HG02571 (cell line): ENCODE results near the gene SPAG6.

Experiments used
- ATAC-seq: cut with Tn5 transposase; IDR thresholded peaks from one replicate; pipeline ENCODE4 v1.9.1; 2021; ENCODE audit warnings: mild to moderate bottlenecking, moderate library complexity; ENCODE audit not compliant: unreplicated experiment

SPAG6 gene

DNA sequence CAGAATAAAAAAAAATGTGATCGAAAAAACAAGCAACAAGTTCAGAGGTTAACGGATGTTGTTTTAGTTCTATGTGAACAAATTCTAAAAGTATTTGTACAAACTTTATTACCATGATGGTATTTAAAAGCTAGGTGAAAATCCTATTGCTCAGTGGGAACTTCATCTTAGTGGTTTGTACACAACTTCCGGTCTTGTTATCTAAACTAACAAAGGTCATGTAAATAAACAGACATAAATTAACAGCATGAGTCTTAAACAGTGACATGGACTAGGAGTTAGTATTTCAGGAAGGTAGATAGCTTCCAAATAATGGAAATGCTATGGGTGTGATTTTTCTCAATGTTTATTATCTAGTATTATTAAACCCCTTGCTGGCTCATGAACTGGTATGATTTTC, 83.8 kb downstream of the SPAG6 start:
- no peak for ATAC-seq

DNA sequence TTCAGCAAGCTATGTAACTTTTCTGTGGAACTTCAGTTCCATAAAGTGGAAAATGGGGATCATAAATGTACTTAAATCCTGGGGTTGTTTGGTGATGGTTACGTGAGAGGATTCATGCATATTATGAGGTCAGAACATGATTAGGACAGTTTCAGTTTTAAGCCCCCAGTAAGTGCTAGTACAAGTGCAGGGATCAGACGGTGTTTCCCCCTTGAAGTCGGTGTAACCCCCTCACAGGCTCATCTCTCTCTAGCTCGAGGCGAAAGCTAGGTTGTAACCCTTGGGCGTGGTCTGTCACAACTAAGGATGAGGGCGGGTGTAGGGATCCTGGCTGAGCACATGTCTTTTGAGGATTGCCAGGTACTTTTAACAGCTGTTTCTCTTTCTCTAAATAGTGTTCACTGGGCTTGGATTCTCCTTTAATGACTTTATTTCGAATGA, 84.7 kb downstream of the SPAG6 start:
- ATAC-seq = no peak

DNA sequence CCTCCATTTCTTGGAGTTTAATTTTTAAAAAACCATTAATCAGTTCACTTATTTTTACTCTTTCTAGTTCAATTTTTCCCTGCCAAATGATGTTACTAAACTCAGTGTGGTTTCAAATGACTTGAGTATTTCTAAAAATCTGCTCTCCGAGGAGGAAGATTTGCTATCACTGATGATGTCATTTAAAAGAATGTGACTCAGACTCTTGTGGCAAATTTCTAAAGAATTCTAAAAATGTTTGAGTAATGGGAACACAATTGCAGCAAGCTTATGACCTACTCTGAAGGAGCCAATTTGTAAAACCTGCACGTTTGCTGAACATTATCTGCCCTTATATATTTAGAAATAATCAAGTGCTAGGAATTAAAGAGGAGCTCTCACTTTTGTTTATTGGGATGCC, 88.6 kb downstream of the SPAG6 start:
- ATAC-seq = no peak

DNA sequence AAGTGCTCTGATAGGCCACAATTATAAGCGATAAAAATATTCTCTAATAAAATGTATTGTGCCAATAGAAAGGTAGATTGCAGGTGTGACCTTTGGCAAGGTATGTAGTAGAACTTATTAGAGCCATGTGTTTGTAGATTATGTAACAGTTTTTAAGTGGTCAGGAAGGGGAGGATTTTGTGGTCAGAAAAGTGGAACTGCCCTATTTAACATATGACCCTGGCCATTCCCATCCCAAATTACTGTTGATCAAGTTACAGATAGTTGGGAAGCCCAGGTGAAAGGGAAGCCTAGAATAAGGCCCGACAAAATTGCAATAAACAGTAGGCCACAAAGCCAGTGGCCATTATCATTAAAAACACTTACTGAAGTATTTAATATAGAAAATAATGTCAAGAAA, 89.2 kb downstream of the SPAG6 start:
- no peak for ATAC-seq

DNA sequence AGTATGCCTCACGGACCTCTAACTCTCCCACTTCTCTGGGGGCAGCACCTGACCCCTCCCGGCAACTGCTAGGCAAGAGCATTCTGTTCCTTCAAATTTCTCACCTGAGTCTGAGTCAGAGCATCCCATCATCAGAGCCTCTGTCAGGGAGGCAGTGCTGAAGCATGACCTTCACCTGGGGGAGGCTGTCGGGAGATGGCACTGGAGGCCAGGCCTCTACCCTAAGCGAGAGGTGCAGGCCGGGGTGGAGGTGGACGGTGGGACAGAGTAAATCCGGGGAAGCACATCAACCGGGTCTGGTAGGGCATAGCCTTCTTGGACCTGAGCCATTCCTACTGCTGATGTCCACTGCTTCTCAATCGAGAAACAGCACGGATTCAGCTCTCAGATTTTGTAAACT, 90.4 kb downstream of the SPAG6 start:
- no peak for ATAC-seq

DNA sequence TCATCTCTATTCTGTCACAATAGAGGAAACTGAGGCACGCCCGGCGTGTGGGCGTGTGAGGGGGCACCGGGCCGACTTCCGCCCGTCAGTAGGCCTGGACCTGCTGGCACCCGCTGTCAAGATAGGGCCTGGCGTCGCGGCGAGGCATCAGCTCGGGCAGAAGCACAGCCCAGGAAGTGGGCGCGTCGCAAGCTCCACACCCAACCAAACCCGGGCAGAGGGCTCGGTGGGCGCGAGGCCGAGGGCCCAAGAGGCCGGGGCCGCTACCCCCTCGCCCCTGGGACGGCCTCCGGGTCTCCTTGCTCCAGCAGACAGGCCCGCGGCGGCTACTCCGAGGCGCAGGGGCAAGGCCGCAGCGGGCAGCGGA, 91.2 kb downstream of the SPAG6 start:
- peak; percentile 27 for ATAC-seq

DNA sequence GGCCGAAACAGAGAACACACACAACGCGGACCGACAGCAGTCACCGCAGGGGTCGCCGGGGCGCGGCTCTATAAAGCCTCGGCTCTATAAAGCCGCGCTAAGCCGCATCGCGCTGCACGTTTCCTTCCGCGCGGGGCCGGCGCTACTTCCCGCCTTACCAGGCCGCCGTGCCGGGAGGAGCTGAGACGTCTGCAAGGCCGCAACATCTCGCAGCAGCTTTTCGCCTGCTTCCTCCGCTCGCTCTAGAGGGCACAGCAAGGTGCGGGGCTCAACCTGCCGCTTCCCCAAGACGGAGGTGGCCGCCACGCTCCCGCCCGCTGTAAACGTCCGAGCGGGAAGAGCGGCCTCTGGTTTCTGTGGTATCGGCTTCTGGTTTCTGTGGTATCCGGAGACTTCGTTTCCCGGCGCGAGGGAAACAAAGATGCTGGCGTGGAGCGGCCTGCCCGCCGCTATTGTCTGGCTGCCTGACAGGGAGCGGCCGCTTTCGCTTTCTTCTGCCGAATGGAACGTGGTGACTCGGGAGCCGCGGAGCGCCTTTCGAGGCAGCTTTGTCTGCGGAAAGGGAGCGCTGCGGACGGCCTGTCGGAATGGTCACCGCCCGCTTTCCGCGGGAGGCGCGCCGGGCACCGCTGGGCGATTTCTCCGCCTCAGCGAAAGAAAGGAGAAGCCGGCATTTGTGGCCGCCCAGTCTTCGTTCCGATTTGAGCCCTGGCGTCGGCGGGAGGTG, 91.8 kb downstream of the SPAG6 start:
- ATAC-seq = peak; percentile 83

DNA sequence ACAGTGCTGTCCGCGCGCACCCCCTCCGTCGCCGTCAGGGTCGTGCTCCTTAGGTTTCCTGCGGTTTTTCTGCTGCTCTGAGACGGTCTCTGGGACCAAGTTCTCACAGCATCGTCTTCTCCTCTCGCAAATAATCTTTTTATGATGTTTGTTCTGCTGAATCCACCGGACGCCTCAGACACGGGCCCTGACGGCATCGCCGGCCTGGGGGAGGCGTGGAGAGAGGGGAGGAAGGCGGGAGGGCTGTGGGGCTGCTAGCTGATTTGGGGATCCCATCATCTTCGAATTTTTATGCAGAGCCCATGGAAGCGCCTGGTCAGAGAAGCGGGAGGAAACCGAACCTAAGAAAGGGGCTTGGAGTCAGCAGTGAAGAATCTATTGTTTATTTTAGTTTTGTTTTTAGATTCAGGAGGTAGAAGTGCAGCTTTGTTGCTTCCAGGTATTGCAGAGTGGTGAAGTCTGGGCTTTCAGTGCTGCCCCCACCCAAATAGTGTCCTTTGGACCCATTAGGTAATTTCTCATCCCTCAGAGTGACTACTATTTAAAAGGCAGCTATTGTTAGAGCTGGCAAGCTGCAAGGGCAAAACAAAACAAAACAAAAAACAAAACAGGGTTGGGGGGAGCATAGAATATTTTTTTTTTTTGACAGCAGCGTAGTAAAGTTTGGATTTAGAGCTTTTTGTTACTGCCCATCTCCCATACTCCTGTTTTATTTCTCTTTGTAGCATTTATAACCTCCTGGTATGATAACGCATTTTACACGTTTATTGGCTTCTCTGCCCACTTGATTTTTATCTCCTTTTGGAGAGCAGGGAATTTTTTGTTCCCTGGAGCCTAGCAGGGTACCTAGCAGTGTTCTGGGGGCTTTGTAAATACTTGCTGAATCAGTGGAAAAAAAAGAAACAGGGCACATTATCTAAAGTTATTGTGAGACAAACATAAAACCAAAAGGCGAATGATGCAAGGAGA, 92.6 kb downstream of the SPAG6 start:
- peak; percentile 26 for ATAC-seq

DNA sequence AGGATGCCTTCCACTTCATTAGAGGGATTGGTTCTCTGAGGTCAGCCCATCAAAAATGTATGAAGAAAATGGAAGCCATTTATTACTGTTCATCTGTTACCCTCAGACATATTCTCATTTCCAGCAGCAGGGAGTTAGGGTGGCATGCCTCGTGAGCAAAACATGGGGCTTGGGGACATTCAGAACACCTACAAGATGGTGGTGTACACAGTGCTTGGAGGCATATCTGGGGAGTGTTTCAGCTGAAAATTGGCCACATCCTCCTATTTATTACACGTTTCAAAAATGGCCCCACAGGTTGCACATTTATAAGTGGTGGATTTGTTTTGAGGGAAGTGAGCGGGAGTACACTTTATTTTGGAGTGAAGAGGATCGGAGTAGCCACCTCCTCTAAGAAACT, 93.4 kb downstream of the SPAG6 start:
- ATAC-seq = no peak

DNA sequence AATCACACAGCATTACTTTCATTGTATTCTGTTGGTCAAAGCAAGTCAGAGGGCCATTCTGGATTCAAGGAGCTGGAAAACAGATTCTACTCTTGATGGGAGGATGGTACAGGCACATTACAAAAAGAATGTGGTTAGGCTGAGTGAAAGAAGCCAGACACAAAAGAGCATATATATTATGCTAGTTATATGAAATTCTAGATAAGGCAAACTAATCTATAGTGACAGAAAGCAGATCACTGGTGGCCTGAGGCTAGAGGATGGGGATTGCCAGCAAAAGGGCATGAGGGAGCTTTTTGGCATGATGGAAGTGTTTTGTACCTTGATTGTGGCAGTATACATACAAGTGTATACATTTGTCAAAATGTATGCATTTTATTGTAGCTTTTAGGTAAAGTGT, 96.8 kb downstream of the SPAG6 start:
- no peak for ATAC-seq

DNA sequence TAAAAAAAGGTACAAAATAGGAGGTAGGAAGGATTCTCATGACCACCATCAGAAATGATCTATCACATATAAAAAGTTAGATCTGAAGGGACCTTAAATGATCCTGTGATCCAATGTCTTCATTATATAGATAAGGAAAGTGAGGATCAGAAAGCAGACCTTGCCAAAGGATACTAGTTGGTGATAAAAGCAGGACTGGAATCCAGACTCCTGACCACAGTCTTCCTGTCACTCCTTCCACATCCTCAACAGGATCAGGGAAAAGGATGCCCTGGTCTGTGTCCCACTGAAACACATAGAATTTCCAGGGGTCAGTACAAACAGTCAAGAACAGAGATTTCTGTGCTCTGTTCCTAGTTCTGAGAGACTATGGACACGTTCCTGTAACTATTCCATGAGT, 97.2 kb downstream of the SPAG6 start:
- ATAC-seq = no peak

DNA sequence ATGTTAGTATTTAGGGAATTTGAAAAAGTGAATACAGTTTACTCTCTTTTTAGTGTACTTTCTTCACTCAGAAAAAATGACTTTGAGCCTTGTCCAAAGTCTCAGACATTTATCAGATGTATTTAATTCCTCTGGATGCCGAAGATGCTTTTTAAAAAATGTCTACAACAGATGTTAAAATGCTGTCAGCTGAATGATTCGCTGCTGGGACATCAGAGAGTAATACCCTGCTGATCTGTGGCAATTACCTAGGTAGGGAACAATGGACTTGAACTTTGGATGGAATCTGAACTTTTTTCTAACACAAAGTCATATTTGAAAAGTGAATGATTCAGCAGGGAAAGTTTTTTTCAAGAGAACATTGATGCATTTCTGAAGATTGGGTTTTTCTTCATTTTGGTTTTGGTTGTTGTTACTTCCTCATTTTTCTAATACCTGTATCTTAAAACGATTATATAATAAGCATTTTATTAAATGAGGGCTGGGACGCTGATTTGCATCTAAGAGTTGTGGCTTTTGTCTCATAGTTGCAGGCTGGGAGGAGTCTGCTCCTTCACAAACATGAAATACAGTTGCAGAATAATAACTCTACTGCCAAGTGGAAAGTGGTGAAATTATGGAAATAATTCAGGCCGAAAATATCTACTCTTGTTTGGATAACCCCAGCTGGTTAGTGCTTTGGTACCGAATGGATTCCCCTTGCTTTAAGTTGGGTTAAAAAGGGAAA, 98.0 kb downstream of the SPAG6 start:
- no peak for ATAC-seq

DNA sequence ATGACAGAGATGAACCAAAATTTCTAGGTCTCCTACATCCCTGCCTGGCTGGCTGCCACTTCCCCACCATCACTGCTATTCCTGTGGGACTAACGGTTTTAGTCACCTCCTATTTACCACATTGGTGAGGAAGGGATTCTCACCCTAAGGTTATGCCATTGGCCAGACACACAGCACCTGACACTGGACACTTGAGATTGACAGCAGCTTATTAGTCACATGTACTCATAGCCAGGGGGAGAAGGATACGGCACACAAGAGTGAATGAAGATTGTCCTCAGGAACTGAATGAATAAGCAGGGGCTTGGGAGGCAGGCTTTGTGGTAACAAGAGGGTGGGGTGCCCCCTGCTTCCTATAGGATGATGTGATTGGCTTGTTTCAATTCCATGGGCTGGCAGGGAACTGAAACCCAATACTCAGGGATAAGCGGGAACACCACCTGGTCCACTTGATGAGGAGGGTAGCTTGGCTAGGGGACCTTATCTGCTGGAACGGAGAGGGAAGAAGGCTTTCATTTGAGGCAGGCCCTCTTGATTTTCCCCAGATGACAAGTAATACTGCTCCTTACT, 99.0 kb downstream of the SPAG6 start:
- no peak for ATAC-seq

DNA sequence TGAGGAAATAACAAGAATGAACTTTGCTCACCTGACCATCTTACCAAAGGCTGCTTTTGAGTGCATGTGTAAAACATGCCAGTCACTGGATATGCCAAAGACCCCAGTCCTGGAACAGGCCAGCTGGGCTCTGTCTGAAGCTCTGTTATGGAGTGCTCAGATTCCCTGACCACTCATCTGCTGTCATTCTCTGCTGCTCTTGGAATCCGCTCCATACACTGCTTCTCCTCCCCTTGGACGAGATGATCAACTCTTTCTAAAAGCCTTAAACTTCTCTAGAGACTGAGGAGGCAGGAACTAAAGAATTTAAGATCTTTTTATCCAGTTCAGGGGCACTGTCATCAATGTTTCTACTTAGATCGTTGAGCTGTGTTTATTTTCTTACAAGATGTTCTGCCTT, 100.2 kb downstream of the SPAG6 start:
- ATAC-seq = no peak

DNA sequence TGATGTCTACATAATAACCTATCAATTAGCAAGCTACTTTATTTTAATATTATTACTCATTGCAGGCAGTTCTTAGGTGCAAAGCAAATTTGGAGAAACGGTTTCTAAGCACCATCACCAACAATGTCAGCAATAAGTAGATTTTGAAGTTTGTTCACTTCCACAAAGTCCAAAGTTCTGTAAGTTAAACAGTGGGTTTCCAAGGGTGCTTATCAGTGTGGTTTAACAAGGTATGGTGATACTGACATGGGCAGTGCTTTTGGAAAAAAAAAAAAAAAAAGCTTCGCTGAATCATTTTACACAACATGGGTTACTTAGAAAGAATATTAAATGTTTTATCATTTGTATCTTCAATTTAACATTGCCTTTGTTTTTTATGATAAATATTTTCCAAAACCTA, 101.8 kb downstream of the SPAG6 start:
- ATAC-seq = no peak

DNA sequence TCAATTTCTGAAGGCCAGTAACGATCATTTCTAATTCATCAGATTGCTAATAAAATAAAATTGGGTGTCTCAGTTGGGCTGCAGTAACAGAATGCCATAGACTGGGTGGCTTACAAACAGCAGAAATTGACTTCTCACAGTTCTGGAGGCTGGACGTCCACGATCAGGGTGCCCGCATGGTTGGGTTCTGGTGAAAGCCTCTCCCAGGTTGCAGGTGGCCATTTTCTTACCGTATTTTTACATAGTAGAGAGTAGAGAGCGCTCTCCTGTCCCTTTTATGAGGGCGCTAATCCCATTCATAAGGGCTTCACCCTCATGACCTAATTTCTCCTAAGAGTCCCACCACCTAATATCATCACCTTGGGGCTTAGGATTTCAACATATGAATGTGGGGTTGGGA, 106.0 kb downstream of the SPAG6 start:
- no peak for ATAC-seq

DNA sequence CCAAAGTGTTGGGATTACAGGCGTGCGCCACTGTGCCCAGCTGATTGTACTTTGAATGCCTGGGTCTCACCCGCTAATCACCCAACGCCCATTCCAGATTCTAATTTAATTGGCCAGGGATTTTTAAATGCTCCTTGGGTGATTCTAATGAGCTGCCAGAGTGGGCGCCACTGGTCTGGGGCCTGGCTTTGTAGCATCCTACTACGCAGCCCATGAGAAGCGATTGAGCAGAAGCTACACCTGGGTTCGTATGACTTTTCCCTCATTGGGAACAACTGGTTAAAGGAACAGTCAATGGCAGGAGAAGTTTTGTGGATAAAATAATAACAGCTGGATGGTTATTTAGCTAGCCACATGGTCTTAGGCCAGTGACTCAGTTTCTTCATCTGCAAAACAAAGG, 108.0 kb downstream of the SPAG6 start:
- no peak for ATAC-seq

DNA sequence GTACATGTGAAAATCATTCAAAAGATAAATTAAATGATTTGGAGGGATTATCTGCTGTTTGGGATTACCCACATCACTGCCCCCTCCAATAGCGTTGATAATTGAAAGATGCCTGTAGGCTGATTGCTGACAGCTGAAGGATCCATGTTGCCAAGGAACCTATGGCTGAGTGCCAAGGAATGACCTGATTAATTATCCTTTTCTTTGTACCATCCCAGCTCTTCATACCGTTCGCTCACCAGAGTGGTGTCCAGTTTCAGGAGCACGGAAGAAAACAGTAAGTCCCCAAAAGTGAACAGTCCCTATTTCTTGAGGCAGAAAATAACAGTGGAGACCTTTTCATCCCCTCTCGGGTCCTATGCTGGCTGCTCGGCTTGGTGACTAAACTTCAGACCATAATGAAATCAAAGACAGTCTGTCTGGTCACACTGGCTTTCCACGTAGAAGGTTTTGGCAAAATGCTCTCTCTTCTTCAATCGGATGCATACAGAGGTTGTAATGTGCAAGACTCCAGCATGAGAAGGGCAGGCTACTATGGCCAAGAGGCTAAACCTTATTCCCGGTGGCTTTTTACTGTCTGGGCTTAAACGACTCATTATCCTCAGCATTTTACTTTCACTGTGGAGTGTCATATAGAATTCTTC, 108.8 kb downstream of the SPAG6 start:
- ATAC-seq = no peak

DNA sequence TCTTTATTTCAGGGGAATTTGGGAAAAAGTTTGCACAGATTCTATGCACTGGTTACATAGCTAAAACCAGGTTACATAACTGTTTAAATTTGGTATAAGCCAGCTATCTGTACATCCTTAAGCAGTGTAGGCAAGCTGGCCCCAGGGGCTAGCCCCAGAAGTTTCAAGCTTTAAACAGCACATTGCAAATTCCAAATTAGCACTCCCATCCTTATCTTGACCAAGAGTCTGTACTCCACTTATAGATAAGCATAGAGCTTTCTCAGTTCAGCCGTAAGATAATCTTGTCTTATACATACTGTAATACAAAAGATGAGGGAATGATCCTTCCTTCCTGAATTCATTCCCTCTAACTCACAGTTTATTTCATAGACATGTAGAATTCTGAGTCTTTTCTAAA, 109.3 kb downstream of the SPAG6 start:
- no peak for ATAC-seq

DNA sequence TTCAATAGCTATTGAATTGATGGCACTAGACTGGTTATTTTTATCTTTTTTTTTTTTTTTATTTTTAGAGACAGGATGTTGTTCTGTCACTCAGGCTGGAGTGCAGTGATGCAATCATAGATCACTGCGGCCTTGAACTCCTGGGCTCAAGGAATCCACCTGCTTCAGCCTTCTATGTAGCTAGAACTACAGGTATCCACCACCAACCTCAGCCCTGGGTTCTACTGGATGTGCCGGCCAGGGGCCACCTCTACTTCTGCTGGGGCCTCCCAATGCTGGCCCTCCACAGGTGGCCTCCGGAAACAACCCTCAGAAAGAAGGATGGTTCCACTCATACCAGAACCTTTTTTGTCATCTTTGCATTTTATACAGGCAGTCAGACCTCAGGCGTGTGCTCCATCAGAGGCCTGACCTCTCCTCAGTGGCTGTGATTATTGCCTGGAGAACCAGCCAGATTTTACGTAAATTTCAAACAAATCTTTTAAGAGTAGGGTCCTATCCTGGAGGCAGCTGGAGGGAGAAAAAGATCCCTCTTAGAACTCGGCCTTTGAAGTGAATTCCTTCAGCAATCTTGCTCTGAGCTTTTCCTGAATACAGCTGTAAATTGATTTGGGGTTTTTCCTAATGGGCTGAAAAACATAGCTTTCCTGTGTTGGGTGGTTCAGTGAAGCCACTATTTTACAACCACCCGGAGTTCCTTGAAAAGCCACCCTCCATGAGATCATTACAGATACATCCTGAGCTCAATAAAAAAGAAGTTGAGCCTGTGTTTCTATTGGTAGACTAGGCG, 110.0 kb downstream of the SPAG6 start:
- ATAC-seq = no peak
